NK-92 treated with Interleukin-12 subunit alpha and Interleukin-12 subunit beta, amount 100 ng/mL, for 24 hours (cell line): ENCODE results near the gene WDR62.
A peak's percentile ranks its signal among the peaks of the same experiment; 100 is the strongest.
"Not testable (repeated sequence)": the region's sequence is repeated elsewhere in the genome, so short reads cannot be mapped to it uniquely, and the experiment has no call there.

Experiments used
- DNase-seq: peaks from one replicate; lab custom pipeline; 2025; lab: John Stamatoyannopoulos, UW

Gene WDR62

GRCh38 chr19:36110487-36111199 lies 55.9 kb downstream of the WDR62 start, which contains the start of gene OVOL3:
Gene OVOL3, plus strand, starts transcription at chr19:36111143. Its CDS starts 60 bp downstream, at chr19:36111203.
- DNase-seq: no peak

- no peak for DNase-seq
Observed at GRCh38 chr19:36111200-36111539, 56.5 kb downstream of the WDR62 start.

- no peak for DNase-seq
Observed at GRCh38 chr19:36112678-36113077, 58.0 kb downstream of the WDR62 start.

GRCh38 chr19:36113425-36113824 lies 58.7 kb downstream of the WDR62 start:
- no peak for DNase-seq

GRCh38 chr19:36113894-36114720 lies 59.4 kb downstream of the WDR62 start:
- DNase-seq: no peak

GRCh38 chr19:36114721-36115452 lies 60.2 kb downstream of the WDR62 start, which contains the start of gene POLR2I:
Gene POLR2I, minus strand, starts transcription at chr19:36114875. Its CDS starts 19 bp downstream, at chr19:36114856.
- peak; percentile 100 for DNase-seq

- DNase-seq: peak; percentile 93
Observed at GRCh38 chr19:36115453-36116343, 61.0 kb downstream of the WDR62 start, which contains the start of gene TBCB. Gene TBCB, plus strand, starts transcription at chr19:36115468. Its CDS starts 93 bp downstream, at chr19:36115561.

- DNase-seq: no peak
Observed at GRCh38 chr19:36116344-36116637, 61.6 kb downstream of the WDR62 start.

- no peak for DNase-seq
Observed at GRCh38 chr19:36120092-36120983, 65.6 kb downstream of the WDR62 start.

GRCh38 chr19:36120984-36121358 lies 66.3 kb downstream of the WDR62 start:
- DNase-seq: no peak

GRCh38 chr19:36121486-36122124 lies 66.9 kb downstream of the WDR62 start:
- no peak for DNase-seq

- no peak for DNase-seq
Observed at GRCh38 chr19:36125557-36125956, 70.9 kb downstream of the WDR62 start.

- DNase-seq: no peak
Observed at GRCh38 chr19:36128392-36128736, 73.7 kb downstream of the WDR62 start.

- DNase-seq: not testable (repeated sequence)
Observed at GRCh38 chr19:36131221-36131620, 76.5 kb downstream of the WDR62 start.

- DNase-seq: not testable (repeated sequence)
Observed at GRCh38 chr19:36134867-36135266, 80.2 kb downstream of the WDR62 start.

GRCh38 chr19:36136964-36137686 lies 82.4 kb downstream of the WDR62 start:
- no peak for DNase-seq

GRCh38 chr19:36139120-36139472 lies 84.4 kb downstream of the WDR62 start:
- no peak for DNase-seq

- DNase-seq: peak; percentile 93
Observed at GRCh38 chr19:36139473-36140303, 85.0 kb downstream of the WDR62 start, which contains the start of gene CAPNS1. Gene CAPNS1, plus strand, starts transcription at chr19:36140066. Its CDS starts 946 bp downstream, at chr19:36141012.
